ENCODE measurements around the gene KCNH3. TPM values are rescaled to one million over a fixed set of nuclear protein-coding genes. Genes with fewer than 3 reads are reported as not detected.

The KCNH3 gene
- total and polyA plus RNA-seq, 2 donors from 2014 or later: 1.4 to 2.8 TPM

DNA sequence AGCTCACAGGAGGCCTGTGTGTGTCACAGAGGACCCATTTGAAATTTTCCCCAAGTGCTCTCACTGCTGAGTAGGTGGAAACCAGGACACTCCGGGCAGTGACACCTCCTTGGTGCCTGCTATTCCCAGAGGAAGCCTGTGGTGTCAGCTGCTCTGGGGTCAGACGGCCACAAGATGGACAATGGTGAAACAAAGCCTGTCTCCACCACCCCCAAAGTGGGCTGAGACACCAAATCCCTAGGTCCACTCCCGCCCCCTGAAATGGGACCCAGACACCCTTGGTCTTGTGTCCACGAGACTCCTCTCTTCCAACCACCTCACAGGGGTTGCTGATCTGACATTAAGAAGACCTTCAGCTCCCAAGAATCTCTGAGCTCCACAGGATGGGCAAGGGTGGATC lies 7.0 kb downstream of the KCNH3 start:
- DNase-seq (no peak), FAIRE-seq (no peak)
- intact Hi-C loops (cut with DNase I): no loop called here
- no peaks in the 10 kb centered on the region for H3K9me3 ChIP-seq (ENCODE audit: control insufficient read depth in 2 of 3, insufficient read depth in 1 of 3, low read length in 3 of 3)
- H3K27ac ChIP-seq (ENCODE audit: low read depth in 2 of 2, low read length in 2 of 2): no peak overlapping the region
- H3K27me3 ChIP-seq (ENCODE audit: control insufficient read depth, insufficient read depth, low read length): peaks cover 5% of the 10 kb centered on the region
- TF ChIP-seq, protein P1, sequence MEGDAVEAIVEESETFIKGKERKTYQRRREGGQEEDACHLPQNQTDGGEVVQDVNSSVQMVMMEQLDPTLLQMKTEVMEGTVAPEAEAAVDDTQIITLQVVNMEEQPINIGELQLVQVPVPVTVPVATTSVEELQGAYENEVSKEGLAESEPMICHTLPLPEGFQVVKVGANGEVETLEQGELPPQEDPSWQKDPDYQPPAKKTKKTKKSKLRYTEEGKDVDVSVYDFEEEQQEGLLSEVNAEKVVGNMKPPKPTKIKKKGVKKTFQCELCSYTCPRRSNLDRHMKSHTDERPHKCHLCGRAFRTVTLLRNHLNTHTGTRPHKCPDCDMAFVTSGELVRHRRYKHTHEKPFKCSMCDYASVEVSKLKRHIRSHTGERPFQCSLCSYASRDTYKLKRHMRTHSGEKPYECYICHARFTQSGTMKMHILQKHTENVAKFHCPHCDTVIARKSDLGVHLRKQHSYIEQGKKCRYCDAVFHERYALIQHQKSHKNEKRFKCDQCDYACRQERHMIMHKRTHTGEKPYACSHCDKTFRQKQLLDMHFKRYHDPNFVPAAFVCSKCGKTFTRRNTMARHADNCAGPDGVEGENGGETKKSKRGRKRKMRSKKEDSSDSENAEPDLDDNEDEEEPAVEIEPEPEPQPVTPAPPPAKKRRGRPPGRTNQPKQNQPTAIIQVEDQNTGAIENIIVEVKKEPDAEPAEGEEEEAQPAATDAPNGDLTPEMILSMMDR (IDR thresholded peaks at IDR 0.05; ENCODE audit: borderline replicate concordance, extremely low read depth, insufficient read depth): no peak
- H3K9ac ChIP-seq (ENCODE audit: low read length in 3 of 3): no peak overlapping the region
- peaks cover 0 to 9% (median 0%) of the 10 kb centered on the region in 3 donors for H3K4me1 ChIP-seq (ENCODE audit: control insufficient read depth in 2 of 3, insufficient read depth in 2 of 3, low read depth in 1 of 3, low read length in 3 of 3)
- H3K36me3 ChIP-seq (ENCODE audit: control insufficient read depth in 2 of 3, insufficient read depth in 3 of 3, low read length in 3 of 3): no peaks in the 10 kb centered on the region
- H3K4me3 ChIP-seq (ENCODE audit: low read length in 3 of 3): no peak overlapping the region

DNA sequence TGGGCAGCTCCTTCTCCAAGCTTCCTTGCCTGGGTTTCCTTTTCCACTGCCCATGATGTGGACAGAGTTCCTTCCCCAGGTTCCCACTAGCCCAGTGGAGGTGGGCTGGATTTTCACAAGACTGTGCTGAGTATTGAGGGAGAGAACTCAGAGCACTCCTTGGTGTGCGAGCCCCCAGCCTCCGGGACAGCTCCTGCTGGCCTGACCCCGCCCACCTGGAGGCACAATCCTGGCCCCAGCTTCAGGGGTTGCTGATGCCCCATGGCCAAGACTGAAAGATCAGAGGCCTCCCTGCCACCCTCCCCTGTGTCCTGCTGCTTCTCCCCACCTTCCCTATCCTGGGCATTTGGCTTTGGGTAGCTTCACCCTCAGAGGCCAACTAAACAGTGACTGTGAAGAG lies 7.7 kb downstream of the KCNH3 start:
- Histone ChIP-seq H3K27ac (ENCODE audit: low read depth in 2 of 2, low read length in 2 of 2) (no peak overlapping the region), H3K4me3 (ENCODE audit: low read length in 3 of 3) (no peak overlapping the region), H3K9me3 (ENCODE audit: control insufficient read depth in 2 of 3, insufficient read depth in 1 of 3, low read length in 3 of 3) (no peaks in the 10 kb centered on the region), H3K36me3 (ENCODE audit: control insufficient read depth in 2 of 3, insufficient read depth in 3 of 3, low read length in 3 of 3) (no peaks in the 10 kb centered on the region), H3K4me1 (ENCODE audit: control insufficient read depth in 2 of 3, insufficient read depth in 2 of 3, low read depth in 1 of 3, low read length in 3 of 3) (peaks cover 0 to 9% (median 0%) of the 10 kb centered on the region in 3 donors), H3K27me3 (ENCODE audit: control insufficient read depth, insufficient read depth, low read length) (peaks cover 5% of the 10 kb centered on the region), H3K9ac (ENCODE audit: low read length in 3 of 3) (no peak overlapping the region)
- DNase-seq: no peak
- FAIRE-seq: no peak
- TF ChIP-seq, protein P1 (IDR thresholded peaks at IDR 0.05; ENCODE audit: borderline replicate concordance, extremely low read depth, insufficient read depth): no peak
- intact Hi-C loops (cut with DNase I): no loop called here

DNA sequence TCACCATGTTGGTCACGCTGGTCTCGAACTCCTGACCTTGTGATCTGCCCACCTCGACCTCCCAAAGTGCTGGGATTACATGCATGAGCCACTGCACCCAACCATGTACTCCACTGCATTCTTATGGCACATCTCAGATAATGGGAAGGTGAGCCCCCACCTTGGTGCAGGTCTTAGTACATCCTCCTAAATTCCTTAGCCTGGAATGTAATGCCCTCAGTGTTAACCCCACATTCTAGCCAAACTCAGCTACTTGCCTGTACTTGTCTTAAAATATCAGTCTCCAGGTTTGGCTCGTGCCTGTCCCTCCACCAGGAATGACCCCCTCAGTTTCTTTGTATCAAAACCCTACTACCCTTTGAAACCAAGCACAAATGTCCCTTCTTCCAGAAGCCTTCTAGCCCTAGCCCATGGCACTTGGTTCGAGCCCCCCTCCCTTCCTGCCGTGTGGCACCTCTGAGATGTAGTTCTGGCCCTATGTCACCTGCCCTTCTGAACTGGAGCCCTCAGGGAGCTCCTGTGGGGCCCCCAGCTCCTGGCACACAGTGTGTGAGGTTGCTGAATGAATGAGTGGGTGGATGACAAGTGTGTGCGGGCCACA lies 8.4 kb downstream of the KCNH3 start:
- intact Hi-C loops (cut with DNase I): no loop called here

More for the DNA sequence above, 8.4 kb downstream of the KCNH3 start:
- H3K27ac ChIP-seq (ENCODE audit: low read depth in 2 of 2, low read length in 2 of 2): no peak overlapping the region
- TF ChIP-seq, protein P1 (IDR thresholded peaks at IDR 0.05; ENCODE audit: borderline replicate concordance, extremely low read depth, insufficient read depth): no peak
- DNase-seq (no peak), FAIRE-seq (no peak)
- H3K36me3 ChIP-seq (ENCODE audit: control insufficient read depth in 2 of 3, insufficient read depth in 3 of 3, low read length in 3 of 3): no peaks in the 10 kb centered on the region
- H3K4me3 ChIP-seq (ENCODE audit: low read length in 3 of 3): no peak overlapping the region
- peaks cover 5% of the 10 kb centered on the region for H3K27me3 ChIP-seq (ENCODE audit: control insufficient read depth, insufficient read depth, low read length)
- H3K4me1 ChIP-seq (ENCODE audit: control insufficient read depth in 2 of 3, insufficient read depth in 2 of 3, low read depth in 1 of 3, low read length in 3 of 3): peaks cover 0 to 11% (median 0%) of the 10 kb centered on the region in 3 donors
- H3K9me3 ChIP-seq (ENCODE audit: control insufficient read depth in 2 of 3, insufficient read depth in 1 of 3, low read length in 3 of 3): no peaks in the 10 kb centered on the region
- no peak overlapping the region for H3K9ac ChIP-seq (ENCODE audit: low read length in 3 of 3)

All from kidney (tissue), 14 donors.